Measurements from ENCODE around the gene BST2.
"Not testable (repeated sequence)": the region's sequence is repeated elsewhere in the genome, so short reads cannot be mapped to it uniquely, and the experiment has no call there.

The BST2 gene

DNA sequence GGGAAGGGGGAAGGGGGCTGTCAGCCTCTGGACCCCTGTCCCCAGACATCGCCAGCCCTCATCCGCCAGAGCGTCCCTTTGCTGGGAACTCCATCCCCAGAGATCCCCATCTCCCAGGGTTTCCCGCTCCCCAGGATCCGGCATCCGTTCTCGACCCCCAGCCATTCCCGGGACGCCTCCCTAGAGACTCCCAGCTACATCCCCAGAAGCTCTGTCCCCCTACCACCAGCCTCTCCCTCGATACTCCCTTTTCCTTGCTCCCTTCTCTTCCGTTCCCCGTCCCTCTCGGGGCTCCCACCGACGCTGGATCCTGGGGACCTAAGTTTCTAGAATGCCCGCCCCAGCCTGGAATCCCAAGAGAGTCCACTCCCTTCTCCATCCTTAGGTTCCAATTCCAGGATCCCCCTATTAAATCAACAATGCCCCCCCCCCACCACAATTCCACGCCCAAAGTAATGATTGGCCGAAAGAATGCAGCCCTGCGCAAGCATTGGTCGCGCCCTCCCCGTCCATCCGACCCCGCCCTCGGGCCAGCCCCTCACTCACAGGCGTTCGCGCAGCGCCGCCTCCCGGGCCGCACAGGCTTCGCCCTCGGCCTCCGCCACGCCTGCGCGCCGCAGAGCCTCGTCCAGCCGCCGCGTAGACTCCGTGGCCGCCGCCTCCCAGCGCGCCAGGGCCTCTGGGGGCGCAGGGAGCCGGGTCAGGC, 14.6 kb downstream of the BST2 start:
- DNase-seq = peak in 52 of 56 donors; percentile 14 to 88 (median 66)

- no peak for DNase-seq
These were observed 15.3 kb downstream of the BST2 start for GRCh38 chr19:17389957-17390664.

DNA sequence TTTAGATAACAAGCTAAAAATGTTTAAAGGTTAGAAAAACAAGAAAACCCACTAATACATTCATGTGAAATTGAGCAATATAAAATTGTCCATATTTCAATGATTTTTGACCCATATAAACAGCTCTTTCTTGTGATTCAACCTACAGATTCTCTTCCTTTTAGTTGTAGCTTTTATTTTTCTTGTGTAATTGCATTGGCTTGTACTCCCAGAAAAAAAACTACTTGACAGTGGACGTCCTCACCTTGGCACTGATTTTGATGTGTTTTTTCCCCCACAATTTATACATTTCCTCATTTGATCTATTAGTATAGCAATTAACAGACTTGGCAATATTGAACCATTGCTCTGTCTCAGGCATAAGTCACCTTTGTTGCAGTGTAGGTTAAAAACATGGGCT, 16.1 kb downstream of the BST2 start:
- no peak for DNase-seq

GRCh38 chr19:17385878-17386611, 19.4 kb downstream of the BST2 start:
- peak in 9 of 56 donors; percentile 2 to 39 (median 7) for DNase-seq

DNA sequence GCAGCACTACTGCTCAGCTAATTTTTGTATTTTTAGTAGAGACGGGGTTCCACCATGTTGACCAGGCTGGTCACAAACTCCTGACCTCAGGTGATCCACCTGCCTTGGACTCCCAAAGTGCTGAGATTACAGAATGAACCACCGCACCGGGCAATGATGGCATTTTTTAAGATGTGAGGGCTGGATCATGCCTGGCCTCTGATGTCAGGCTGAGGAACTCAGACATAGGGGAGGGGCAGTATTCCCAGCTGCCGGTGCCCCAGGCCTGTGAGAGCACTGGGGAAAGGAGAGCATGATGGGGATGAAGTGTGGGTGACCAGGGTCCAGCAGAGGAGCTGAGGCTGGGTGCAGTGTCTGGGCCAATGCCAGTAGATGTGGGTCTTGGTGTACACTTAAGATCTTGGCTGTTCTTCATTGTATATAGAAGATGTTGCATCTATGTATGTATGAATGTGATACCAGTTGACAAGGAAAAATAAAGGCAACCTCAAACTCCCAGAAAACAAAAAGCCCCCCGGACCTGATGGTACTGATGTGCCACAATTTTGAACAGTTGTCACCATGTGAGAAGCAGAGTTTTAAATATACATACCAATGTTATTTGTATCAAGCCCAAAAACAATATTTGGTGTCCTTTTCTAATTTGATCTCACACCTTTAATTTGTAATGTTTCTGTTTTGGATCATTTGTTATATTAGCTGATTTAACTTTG, 24.8 kb downstream of the BST2 start:
- no peak for DNase-seq

DNA sequence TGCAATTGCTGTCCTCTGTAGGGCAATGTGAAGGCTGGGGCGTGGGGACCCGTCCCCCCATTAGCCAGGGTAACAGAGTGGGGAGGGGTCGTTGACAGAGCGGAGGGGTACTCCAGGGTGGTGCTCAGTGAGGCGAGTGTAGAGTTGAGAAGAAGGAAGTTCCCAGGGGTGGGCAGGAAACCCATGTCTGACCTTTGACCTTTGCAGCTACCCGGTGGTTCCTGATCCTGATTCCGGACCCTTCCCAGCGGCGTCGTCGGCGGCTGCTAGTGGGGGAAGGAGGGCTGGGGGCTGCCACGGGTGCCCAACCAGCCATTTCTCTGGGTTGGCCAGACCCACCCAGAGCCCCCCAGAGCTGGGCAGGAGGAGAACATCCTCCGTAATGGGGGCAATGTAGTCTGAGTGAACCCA, 26.2 kb downstream of the BST2 start:
- no peak for DNase-seq

DNA sequence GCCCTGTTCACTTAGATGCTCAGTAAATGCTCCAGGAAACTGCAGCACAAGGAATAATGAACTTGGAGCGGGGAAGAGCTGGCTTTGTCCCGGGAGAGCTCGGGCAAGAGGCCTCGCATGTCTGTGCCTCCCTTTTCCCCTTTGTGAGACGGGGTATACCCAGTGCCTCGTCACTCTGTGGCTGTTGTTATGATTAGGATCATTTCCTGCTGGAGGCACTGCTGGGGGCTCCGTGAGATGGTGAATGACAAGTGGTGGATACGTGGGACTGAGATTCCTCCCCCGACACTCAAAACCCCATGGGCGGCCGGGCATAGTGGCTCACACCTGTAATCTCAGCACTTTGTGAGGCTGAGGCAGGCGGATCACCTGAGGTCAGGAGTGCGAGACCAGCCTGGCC, 27.2 kb downstream of the BST2 start:
- no peak for DNase-seq

DNA sequence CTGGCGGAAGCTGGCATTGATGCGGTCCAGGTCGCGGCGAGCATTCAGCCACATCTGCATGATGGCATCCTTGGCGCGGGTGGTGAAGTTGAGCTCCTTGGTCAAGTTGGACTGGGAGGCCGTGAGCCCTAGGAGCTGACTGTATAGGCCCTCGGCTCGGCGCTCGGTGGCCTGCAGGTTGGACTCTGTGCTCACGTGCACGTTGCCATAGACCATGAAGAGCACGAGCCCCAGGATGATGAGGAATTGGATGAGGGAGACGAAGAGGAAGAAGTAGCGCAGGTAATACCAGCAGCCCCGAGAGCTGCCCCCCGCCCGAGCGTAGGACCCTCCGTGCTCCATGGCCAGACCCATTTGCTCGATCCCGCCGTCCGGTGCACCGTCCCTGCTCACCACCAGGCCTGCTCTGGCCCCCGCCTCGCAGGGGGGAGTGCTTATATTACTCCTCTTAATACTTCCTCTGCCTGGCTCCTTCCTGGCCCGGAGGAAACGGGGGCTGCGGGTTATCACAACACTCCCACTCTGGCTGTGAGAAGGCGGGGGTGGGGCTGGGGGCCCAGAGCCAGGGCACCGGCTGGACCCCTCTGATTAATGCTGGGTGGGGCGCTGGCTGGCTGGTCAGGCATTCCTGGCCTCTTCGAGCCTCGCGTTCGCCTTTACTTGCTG, 28.4 kb downstream of the BST2 start, which contains the start of gene PLVAP:
PLVAP (minus strand) TSS at position 408 of the 666 bp plus-strand sequence; CDS start at position 354, 54 bp downstream.
- DNase-seq = no peak

DNA sequence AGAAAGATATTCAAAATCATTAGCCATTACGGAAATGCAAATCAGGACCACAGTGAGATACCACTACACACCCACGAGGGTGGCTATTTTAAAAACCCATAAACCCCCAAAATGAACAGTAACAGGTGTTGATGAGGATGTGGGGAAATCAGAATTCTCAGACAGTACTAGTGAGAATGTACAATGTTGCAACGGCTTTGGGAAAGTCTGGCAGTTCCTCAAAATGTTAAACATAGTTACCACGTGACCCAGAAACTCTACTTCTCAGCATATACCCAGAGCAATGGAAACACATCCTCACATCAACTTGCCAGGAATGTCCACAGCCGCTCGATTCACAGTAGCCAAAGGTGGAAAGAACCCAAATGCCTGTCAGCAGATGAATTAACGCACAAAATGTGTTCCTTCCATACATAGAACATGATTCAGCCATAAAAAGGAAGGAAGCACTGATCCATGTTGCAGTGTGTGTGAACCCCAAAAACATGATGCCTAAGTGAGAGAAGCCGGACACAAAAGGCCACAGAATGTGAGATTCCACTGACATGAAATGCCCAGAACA, 35.3 kb downstream of the BST2 start:
- peak in 1 of 56 donors; percentile 5 for DNase-seq

DNA sequence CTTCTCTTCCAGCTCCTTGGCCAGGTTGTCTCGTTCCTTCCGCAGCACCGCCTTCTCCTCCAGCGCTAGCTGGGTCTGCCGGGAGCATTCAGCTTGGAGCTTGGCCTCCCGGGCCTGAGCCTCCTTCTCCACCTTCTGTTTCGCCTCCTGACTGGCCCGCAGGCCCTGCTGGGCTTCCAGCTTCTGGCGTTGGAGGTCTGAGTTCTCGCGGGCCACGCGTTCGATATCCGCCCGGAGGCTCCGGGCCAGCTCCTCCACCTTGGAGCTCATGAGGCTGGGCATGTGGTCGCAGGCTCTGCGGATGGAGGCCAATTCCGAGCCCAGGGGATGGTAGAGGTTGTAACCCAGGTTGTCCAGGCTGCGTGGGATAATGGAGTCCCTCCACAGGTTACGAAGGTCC, 40.1 kb downstream of the BST2 start:
- no peak for DNase-seq

GRCh38 chr19:17363852-17364605, 41.4 kb downstream of the BST2 start:
- DNase-seq = not testable (repeated sequence)

- DNase-seq = no peak
These were observed 45.3 kb downstream of the BST2 start for GRCh38 chr19:17359905-17360800.

DNA sequence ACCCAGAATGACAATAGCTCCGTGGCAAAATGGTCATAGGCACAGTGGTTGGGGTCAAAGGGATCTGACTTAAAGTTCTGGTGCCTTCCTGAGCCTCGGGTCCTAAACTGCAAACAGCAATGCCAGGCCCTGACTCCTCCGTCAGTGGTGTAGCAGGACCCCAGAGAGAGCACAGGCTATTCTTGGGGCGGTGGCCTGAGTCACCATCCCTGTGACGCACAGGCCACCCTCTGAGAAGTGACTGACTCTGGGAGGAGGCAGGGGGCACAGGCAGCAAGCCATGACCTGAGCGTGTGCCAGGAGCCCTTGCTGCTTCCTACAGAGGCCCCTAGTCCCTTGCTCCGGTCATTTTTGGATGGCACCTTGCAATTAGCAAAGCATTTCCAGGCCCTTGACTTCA, 47.0 kb downstream of the BST2 start:
- no peak for DNase-seq

- no peak for DNase-seq
These were observed 47.7 kb downstream of the BST2 start for GRCh38 chr19:17357724-17358123.

- DNase-seq = no peak
These were observed 48.3 kb downstream of the BST2 start for GRCh38 chr19:17357078-17357666.

GRCh38 chr19:17353386-17353785, 52.0 kb downstream of the BST2 start:
- no peak for DNase-seq
